ENCODE results near the gene NT5DC1.

Gene NT5DC1

DNA sequence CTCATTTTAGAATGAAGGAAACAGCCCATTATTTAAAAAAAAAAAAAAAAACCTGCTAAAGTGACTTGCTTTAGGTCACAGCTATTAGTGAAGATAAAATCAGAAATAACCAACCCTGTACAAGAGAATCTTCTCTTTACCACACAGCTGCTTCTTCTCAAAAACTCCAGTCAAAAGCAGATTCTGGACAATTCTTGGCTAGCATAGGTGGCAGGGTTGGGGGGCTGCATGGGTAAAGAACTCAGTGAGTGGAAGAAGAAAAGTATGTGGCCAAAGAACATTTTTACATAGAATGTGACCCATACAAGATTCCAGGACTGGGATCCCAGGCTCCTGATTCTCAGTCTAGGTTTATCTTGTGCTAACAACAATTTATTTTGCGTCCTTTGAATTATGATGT, 30.6 kb upstream of the NT5DC1 start:
- H3K27ac ChIP-seq (ENCODE audit: low read depth in 2 of 2, low read length in 2 of 2), result no peak overlapping the region

DNA sequence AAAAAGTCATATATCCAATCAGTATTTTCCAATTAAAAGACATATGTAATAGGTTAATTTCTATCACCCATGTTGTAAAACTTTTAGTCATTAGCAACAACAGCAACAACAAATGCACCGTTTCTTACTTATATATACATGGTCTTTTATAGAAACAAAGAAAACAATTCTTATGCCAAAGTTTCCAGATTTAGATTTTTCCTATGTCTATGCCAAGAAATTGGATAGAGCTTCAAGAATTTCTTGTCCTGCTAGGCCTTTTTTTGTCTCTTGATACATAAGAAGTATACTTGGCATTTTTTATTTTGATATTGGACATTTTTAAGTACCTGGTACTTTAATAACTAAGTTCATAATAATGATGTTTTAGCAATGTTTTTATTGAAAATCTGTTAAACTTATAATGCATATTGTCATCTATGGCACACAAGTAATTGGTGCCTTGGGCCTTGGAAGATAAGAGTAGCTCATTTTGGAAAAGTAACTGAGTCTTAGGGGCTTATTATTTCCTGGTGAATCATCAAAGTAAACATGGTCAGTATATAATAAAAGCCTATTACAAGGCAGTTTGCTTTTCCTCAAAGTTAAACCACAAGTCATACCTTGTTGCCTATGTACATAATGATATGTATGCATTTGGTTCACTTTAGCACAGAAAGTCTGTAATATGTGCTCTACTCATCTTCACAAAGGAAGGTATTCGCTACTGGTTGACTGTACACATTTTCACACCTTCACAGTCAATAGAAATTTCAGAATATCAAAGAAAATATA, 29.9 kb upstream of the NT5DC1 start:
- H3K4me1 ChIP-seq (ENCODE audit: control insufficient read depth in 2 of 2, insufficient read depth in 2 of 2, low read length in 2 of 2), result no peaks in the 10 kb centered on the region
- no peak overlapping the region for H3K4me3 ChIP-seq (ENCODE audit: low read length in 2 of 2)
- no peak overlapping the region for H3K27ac ChIP-seq (ENCODE audit: low read depth in 2 of 2, low read length in 2 of 2)
- H3K27me3 ChIP-seq (ENCODE audit: control insufficient read depth in 2 of 2, insufficient read depth in 2 of 2, low read length in 2 of 2), result no peaks in the 10 kb centered on the region
- H3K9ac ChIP-seq (ENCODE audit: low read depth in 1 of 2, low read length in 2 of 2), result no peak overlapping the region
- no peaks in the 10 kb centered on the region for H3K36me3 ChIP-seq (ENCODE audit: control insufficient read depth in 2 of 2, insufficient read depth in 2 of 2, low read length in 2 of 2)
- H3K9me3 ChIP-seq (ENCODE audit: control insufficient read depth in 2 of 2, low read length in 2 of 2), result no peaks in the 10 kb centered on the region

More for the DNA sequence above, 30.6 kb upstream of the NT5DC1 start:
- no peaks in the 10 kb centered on the region for H3K36me3 ChIP-seq (ENCODE audit: control insufficient read depth in 2 of 2, insufficient read depth in 2 of 2, low read length in 2 of 2)
- H3K27me3 ChIP-seq (ENCODE audit: control insufficient read depth in 2 of 2, insufficient read depth in 2 of 2, low read length in 2 of 2), result no peaks in the 10 kb centered on the region
- H3K9me3 ChIP-seq (ENCODE audit: control insufficient read depth in 2 of 2, low read length in 2 of 2), result no peaks in the 10 kb centered on the region
- H3K9ac ChIP-seq (ENCODE audit: low read depth in 1 of 2, low read length in 2 of 2), result no peak overlapping the region
- no peaks in the 10 kb centered on the region for H3K4me1 ChIP-seq (ENCODE audit: control insufficient read depth in 2 of 2, insufficient read depth in 2 of 2, low read length in 2 of 2)
- H3K4me3 ChIP-seq (ENCODE audit: low read length in 2 of 2), result no peak overlapping the region

DNA sequence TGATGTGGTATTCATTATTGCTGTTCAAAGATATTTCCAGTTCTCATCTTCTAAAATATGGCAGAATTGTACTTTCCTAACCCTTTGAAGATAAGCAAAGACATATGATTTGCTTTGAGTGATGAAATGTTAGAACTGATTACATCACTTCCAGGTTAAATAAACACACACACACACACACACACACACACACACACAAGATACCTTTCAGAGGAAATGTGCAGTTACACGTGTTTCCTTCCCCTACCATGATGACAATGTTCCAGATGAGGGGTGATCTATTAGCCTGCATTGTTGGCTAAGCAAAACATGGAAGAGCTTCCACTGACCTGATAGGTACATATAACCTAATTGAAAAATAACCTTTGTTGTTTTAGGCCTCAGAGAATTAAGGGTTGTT, 28.3 kb upstream of the NT5DC1 start:
- H3K27ac ChIP-seq (ENCODE audit: low read depth in 2 of 2, low read length in 2 of 2), result no peak overlapping the region
- H3K27me3 ChIP-seq (ENCODE audit: control insufficient read depth in 2 of 2, insufficient read depth in 2 of 2, low read length in 2 of 2), result no peaks in the 10 kb centered on the region
- no peak overlapping the region for H3K9ac ChIP-seq (ENCODE audit: low read depth in 1 of 2, low read length in 2 of 2)
- H3K36me3 ChIP-seq (ENCODE audit: control insufficient read depth in 2 of 2, insufficient read depth in 2 of 2, low read length in 2 of 2), result no peaks in the 10 kb centered on the region
- H3K9me3 ChIP-seq (ENCODE audit: control insufficient read depth in 2 of 2, low read length in 2 of 2), result no peaks in the 10 kb centered on the region
- H3K4me3 ChIP-seq (ENCODE audit: low read length in 2 of 2), result no peak overlapping the region
- peaks cover 0 to 2% of the 10 kb centered on the region in 2 donors for H3K4me1 ChIP-seq (ENCODE audit: control insufficient read depth in 2 of 2, insufficient read depth in 2 of 2, low read length in 2 of 2)

DNA sequence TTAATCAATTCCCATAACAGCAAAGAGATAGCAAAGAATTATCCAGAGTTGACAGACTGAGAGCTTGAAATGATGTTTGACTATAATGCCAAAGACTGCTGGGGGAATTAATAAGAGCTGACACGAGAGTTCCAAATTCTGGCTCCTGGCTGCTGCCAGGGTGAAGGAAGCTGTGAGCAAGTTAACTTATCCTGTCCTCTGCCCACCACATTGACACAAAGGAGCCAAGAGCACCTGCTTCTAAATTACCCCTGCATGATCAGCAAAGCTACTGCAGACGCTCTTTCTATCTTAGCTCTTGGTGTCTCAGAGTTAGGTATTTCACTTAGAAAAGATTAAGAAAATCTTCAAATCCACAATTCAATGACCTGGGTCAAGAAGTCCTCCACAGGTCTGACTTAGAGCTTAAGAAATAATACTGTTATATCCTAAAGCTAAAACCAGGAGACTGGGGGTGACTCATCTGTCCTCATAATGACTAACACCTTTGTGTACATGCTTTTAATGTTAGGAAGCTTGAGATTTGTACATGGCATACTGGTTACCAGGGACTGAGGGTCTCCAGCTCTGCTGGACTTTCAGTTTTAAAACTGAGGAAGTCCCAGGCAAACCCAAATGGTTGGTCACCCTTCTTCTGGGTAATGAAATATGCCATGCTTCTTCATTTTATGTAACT, 26.8 kb upstream of the NT5DC1 start:
- H3K4me3 ChIP-seq (ENCODE audit: low read length in 2 of 2), result no peak overlapping the region
- no peaks in the 10 kb centered on the region for H3K9me3 ChIP-seq (ENCODE audit: control insufficient read depth in 2 of 2, low read length in 2 of 2)
- peaks cover 0 to 3% of the 10 kb centered on the region in 2 donors for H3K4me1 ChIP-seq (ENCODE audit: control insufficient read depth in 2 of 2, insufficient read depth in 2 of 2, low read length in 2 of 2)
- no peak overlapping the region for H3K9ac ChIP-seq (ENCODE audit: low read depth in 1 of 2, low read length in 2 of 2)
- no peaks in the 10 kb centered on the region for H3K27me3 ChIP-seq (ENCODE audit: control insufficient read depth in 2 of 2, insufficient read depth in 2 of 2, low read length in 2 of 2)
- H3K36me3 ChIP-seq (ENCODE audit: control insufficient read depth in 2 of 2, insufficient read depth in 2 of 2, low read length in 2 of 2), result no peaks in the 10 kb centered on the region
- no peak overlapping the region for H3K27ac ChIP-seq (ENCODE audit: low read depth in 2 of 2, low read length in 2 of 2)

DNA sequence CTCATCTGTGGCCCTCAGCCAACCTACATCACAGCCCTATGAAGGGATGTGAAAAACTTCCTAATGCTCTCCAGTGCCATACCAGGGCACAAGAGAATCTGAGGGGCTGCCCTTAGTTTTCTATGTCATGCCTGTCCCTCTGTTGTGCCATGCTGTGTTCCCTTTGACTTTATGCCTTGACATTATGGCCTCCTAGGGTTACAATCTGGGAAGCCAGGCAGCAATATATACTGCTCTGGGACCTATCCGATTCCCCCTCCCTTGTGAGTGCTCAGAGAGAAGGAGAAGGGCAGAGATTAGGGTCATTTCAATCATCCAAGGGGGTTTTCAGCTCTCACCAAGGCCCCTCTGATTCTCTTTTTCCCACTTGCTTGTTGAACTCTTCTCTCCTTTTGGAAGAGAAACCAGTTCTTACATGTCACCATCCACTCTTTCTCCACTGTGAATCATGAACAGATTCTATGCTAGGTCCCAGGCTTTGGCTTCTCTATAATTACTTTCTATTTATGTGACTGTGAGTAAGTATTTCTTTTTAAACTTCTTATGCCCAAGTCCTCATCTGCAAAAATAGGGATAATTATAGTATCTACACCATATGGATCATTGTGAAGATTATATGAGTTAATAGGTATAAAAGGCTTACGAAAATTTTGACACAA, 25.8 kb upstream of the NT5DC1 start:
- Histone ChIP-seq H3K27me3 (ENCODE audit: control insufficient read depth in 2 of 2, insufficient read depth in 2 of 2, low read length in 2 of 2) (no peaks in the 10 kb centered on the region), H3K27ac (ENCODE audit: low read depth in 2 of 2, low read length in 2 of 2) (no peak overlapping the region), H3K36me3 (ENCODE audit: control insufficient read depth in 2 of 2, insufficient read depth in 2 of 2, low read length in 2 of 2) (no peaks in the 10 kb centered on the region), H3K9ac (ENCODE audit: low read depth in 1 of 2, low read length in 2 of 2) (no peak overlapping the region), H3K4me3 (ENCODE audit: low read length in 2 of 2) (no peak overlapping the region), H3K4me1 (ENCODE audit: control insufficient read depth in 2 of 2, insufficient read depth in 2 of 2, low read length in 2 of 2) (peaks cover 0 to 3% of the 10 kb centered on the region in 2 donors), H3K9me3 (ENCODE audit: control insufficient read depth in 2 of 2, low read length in 2 of 2) (no peaks in the 10 kb centered on the region)

DNA sequence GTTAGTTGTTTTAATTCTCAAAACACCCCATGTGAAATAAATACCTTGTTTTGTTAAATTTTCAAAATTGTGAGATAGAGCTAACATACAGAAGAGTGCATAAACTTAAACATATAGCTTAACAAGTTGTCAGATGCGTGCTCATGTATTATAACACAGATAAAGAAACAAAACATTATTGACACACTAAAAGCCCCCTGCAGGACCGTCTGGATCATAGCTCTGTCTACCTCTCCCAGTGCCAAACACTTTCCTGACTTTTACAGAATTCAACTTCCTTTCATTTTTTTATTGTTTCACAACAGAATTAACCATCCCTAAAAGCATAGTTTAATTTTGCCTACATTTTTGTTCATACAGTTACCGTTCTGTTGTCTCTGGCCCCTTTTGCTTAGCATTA, 22.1 kb upstream of the NT5DC1 start:
- H3K36me3 ChIP-seq (ENCODE audit: control insufficient read depth in 2 of 2, insufficient read depth in 2 of 2, low read length in 2 of 2), result no peaks in the 10 kb centered on the region
- H3K27ac ChIP-seq (ENCODE audit: low read depth in 2 of 2, low read length in 2 of 2), result no peak overlapping the region
- no peak overlapping the region for H3K9ac ChIP-seq (ENCODE audit: low read depth in 1 of 2, low read length in 2 of 2)
- H3K9me3 ChIP-seq (ENCODE audit: control insufficient read depth in 2 of 2, low read length in 2 of 2), result no peaks in the 10 kb centered on the region
- no peaks in the 10 kb centered on the region for H3K27me3 ChIP-seq (ENCODE audit: control insufficient read depth in 2 of 2, insufficient read depth in 2 of 2, low read length in 2 of 2)
- peaks cover 0 to 3% of the 10 kb centered on the region in 2 donors for H3K4me1 ChIP-seq (ENCODE audit: control insufficient read depth in 2 of 2, insufficient read depth in 2 of 2, low read length in 2 of 2)
- H3K4me3 ChIP-seq (ENCODE audit: low read length in 2 of 2), result no peak overlapping the region

DNA sequence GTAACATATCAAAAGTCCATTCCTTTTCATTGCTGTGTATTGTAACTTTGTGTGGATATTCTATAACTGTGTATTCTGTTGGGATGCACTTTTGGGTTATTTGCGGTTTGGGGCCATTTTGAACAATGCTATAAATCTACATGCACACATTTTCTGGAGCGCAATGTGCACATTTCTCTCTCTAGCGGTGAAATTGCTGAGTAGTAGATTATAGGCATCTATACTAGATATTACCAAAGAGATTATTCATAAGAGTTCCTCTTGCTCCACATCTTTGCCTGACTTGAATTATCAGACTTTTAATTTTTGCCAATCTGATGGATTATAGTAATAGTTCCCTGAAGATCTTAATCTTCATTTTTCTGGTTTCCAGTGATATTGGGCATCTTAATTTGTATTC, 21.7 kb upstream of the NT5DC1 start:
- no peaks in the 10 kb centered on the region for H3K9me3 ChIP-seq (ENCODE audit: control insufficient read depth in 2 of 2, low read length in 2 of 2)
- H3K27ac ChIP-seq (ENCODE audit: low read depth in 2 of 2, low read length in 2 of 2), result no peak overlapping the region
- H3K9ac ChIP-seq (ENCODE audit: low read depth in 1 of 2, low read length in 2 of 2), result no peak overlapping the region
- no peaks in the 10 kb centered on the region for H3K36me3 ChIP-seq (ENCODE audit: control insufficient read depth in 2 of 2, insufficient read depth in 2 of 2, low read length in 2 of 2)
- no peak overlapping the region for H3K4me3 ChIP-seq (ENCODE audit: low read length in 2 of 2)
- peaks cover 0 to 3% of the 10 kb centered on the region in 2 donors for H3K4me1 ChIP-seq (ENCODE audit: control insufficient read depth in 2 of 2, insufficient read depth in 2 of 2, low read length in 2 of 2)
- H3K27me3 ChIP-seq (ENCODE audit: control insufficient read depth in 2 of 2, insufficient read depth in 2 of 2, low read length in 2 of 2), result no peaks in the 10 kb centered on the region

DNA sequence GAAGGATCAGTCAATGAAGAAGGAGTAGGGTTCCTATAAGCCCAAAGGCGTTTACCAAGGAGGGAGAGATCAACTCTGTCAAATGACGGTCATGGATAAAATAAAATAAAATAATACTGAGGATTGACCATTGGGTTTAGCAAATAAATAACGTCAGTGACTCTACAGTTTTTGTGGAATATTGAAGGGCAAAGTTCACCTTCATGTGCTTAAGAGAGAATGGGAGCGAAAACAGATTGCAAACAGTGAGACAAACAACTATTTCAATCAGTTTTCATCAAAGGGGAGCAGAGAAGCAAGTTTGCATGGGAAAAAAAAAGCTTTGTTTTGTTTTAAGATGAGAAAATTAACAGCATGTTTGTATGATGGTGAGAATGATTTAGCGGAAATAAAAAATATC, 17.6 kb upstream of the NT5DC1 start:
- no peak overlapping the region for H3K4me3 ChIP-seq (ENCODE audit: low read length in 2 of 2)
- H3K27ac ChIP-seq (ENCODE audit: low read depth in 2 of 2, low read length in 2 of 2), result no peak overlapping the region
- H3K27me3 ChIP-seq (ENCODE audit: control insufficient read depth in 2 of 2, insufficient read depth in 2 of 2, low read length in 2 of 2), result no peaks in the 10 kb centered on the region
- no peak overlapping the region for H3K9ac ChIP-seq (ENCODE audit: low read depth in 1 of 2, low read length in 2 of 2)
- H3K9me3 ChIP-seq (ENCODE audit: control insufficient read depth in 2 of 2, low read length in 2 of 2), result no peaks in the 10 kb centered on the region
- H3K4me1 ChIP-seq (ENCODE audit: control insufficient read depth in 2 of 2, insufficient read depth in 2 of 2, low read length in 2 of 2), result no peaks in the 10 kb centered on the region
- no peaks in the 10 kb centered on the region for H3K36me3 ChIP-seq (ENCODE audit: control insufficient read depth in 2 of 2, insufficient read depth in 2 of 2, low read length in 2 of 2)

DNA sequence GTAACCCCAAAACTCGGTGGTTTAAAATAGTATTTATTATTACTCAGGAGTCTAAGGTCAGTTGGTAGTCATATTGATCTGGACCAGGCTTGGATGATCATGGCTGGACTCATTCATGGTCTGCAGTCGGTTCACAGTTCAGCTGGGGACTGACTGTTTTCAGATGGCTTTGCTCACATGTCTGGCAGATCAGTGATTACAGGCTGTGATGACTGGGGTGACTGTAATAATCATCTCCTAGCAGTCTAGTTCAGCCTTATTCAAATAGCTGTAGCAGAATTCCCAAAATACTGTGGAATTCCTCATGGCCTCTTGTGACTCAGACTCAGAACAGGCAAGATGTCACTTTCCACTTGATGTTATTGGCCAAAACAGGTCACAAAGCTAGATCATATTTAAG, 16.4 kb upstream of the NT5DC1 start:
- H3K27ac ChIP-seq (ENCODE audit: low read depth in 2 of 2, low read length in 2 of 2), result no peak overlapping the region
- H3K36me3 ChIP-seq (ENCODE audit: control insufficient read depth in 2 of 2, insufficient read depth in 2 of 2, low read length in 2 of 2), result no peaks in the 10 kb centered on the region
- H3K9ac ChIP-seq (ENCODE audit: low read depth in 1 of 2, low read length in 2 of 2), result no peak overlapping the region
- no peak overlapping the region for H3K4me3 ChIP-seq (ENCODE audit: low read length in 2 of 2)
- no peaks in the 10 kb centered on the region for H3K9me3 ChIP-seq (ENCODE audit: control insufficient read depth in 2 of 2, low read length in 2 of 2)
- H3K4me1 ChIP-seq (ENCODE audit: control insufficient read depth in 2 of 2, insufficient read depth in 2 of 2, low read length in 2 of 2), result no peaks in the 10 kb centered on the region
- H3K27me3 ChIP-seq (ENCODE audit: control insufficient read depth in 2 of 2, insufficient read depth in 2 of 2, low read length in 2 of 2), result no peaks in the 10 kb centered on the region

DNA sequence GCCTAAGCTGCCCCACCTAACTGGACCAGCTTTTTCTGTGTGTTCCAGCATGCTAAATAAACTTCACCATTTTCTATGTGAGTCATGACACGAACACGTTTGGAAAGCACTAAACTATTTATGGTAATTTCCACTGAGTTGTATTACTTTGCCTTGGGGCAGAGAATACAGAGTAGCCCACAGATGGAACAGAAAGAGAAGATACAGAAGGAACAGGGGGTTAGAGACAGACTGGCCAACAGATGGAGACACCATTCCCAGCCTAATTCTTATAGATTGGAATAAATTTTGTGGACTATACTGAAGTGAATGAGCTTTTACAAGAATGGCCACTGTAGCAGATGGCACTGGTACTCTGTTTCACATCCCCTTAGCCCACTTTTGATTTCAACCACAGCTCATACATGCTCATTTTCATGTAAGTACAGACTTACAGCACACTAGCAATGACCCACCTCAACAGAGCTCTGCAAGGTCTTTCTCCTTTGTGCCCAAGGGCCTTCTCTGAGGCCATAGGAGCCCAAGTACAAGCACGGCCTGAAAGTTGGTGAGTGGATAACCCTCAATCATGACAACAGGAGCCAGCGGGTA, 13.1 kb upstream of the NT5DC1 start:
- Histone ChIP-seq H3K9ac (ENCODE audit: low read depth in 1 of 2, low read length in 2 of 2) (no peak overlapping the region), H3K36me3 (ENCODE audit: control insufficient read depth in 2 of 2, insufficient read depth in 2 of 2, low read length in 2 of 2) (no peaks in the 10 kb centered on the region), H3K4me3 (ENCODE audit: low read length in 2 of 2) (no peak overlapping the region), H3K9me3 (ENCODE audit: control insufficient read depth in 2 of 2, low read length in 2 of 2) (no peaks in the 10 kb centered on the region), H3K27me3 (ENCODE audit: control insufficient read depth in 2 of 2, insufficient read depth in 2 of 2, low read length in 2 of 2) (no peaks in the 10 kb centered on the region), H3K4me1 (ENCODE audit: control insufficient read depth in 2 of 2, insufficient read depth in 2 of 2, low read length in 2 of 2) (no peaks in the 10 kb centered on the region), H3K27ac (ENCODE audit: low read depth in 2 of 2, low read length in 2 of 2) (no peak overlapping the region)

All from mucosa of rectum (tissue), 2 donors.